ENCODE measurements around the gene LMO3.

LMO3 gene

GRCh38 chr12:16603260-16603915 is 2.6 kb downstream of the LMO3 start:
- H3K4me3 ChIP-seq (ENCODE audit: low read depth, low read length): no peak overlapping the region
- no peak for DNase-seq (ENCODE audit: low read depth)
- TF ChIP-seq CTCF (conservative IDR thresholded peaks at IDR 0.05; ENCODE audit: low read depth, low read length): no peak

- no peak overlapping the region for H3K4me3 ChIP-seq (ENCODE audit: low read depth, low read length)
- no peak for DNase-seq (ENCODE audit: low read depth)
- TF ChIP-seq CTCF (conservative IDR thresholded peaks at IDR 0.05; ENCODE audit: low read depth, low read length): no peak
Observed at GRCh38 chr12:16602412-16602811, 3.5 kb downstream of the LMO3 start.

GRCh38 chr12:16600525-16600924 is 5.4 kb downstream of the LMO3 start:
- no peak for DNase-seq (ENCODE audit: low read depth)
- TF ChIP-seq CTCF (conservative IDR thresholded peaks at IDR 0.05; ENCODE audit: low read depth, low read length): no peak
- no peak overlapping the region for H3K4me3 ChIP-seq (ENCODE audit: low read depth, low read length)

GRCh38 chr12:16599081-16599480 is 6.9 kb downstream of the LMO3 start:
- TF ChIP-seq CTCF (conservative IDR thresholded peaks at IDR 0.05; ENCODE audit: low read depth, low read length): no peak
- H3K4me3 ChIP-seq (ENCODE audit: low read depth, low read length): no peak overlapping the region
- no peak for DNase-seq (ENCODE audit: low read depth)

- TF ChIP-seq CTCF (conservative IDR thresholded peaks at IDR 0.05; ENCODE audit: low read depth, low read length): no peak
- H3K4me3 ChIP-seq (ENCODE audit: low read depth, low read length): no peak overlapping the region
- DNase-seq (ENCODE audit: low read depth): no peak
Observed at GRCh38 chr12:16594797-16595196, 11.2 kb downstream of the LMO3 start.

- no peak for TF ChIP-seq CTCF (conservative IDR thresholded peaks at IDR 0.05; ENCODE audit: low read depth, low read length)
- no peak for DNase-seq (ENCODE audit: low read depth)
- no peak overlapping the region for H3K4me3 ChIP-seq (ENCODE audit: low read depth, low read length)
Observed at GRCh38 chr12:16593546-16593945, 12.4 kb downstream of the LMO3 start.

GRCh38 chr12:16590645-16591044 is 15.3 kb downstream of the LMO3 start:
- no peak for DNase-seq (ENCODE audit: low read depth)
- TF ChIP-seq CTCF (conservative IDR thresholded peaks at IDR 0.05; ENCODE audit: low read depth, low read length): no peak
- H3K4me3 ChIP-seq (ENCODE audit: low read depth, low read length): no peak overlapping the region
